ENCODE data around the gene CST8.

Gene CST8

GRCh38 chr20:23476015-23476754 is 14.7 kb upstream of the CST8 start:
- no peak for DNase-seq (ENCODE audit: low spot score)

- no peak for DNase-seq (ENCODE audit: low spot score)
Observed at GRCh38 chr20:23477223-23477622, 13.7 kb upstream of the CST8 start.

- DNase-seq (ENCODE audit: low spot score) = no peak
Observed at GRCh38 chr20:23479043-23479442, 11.9 kb upstream of the CST8 start.

GRCh38 chr20:23482138-23482537 is 8.8 kb upstream of the CST8 start:
- no peak for DNase-seq (ENCODE audit: low spot score)

GRCh38 chr20:23484081-23484480 is 6.8 kb upstream of the CST8 start:
- DNase-seq (ENCODE audit: low spot score) = no peak

- DNase-seq (ENCODE audit: low spot score) = no peak
Observed at GRCh38 chr20:23488470-23488869, 2.4 kb upstream of the CST8 start.

- DNase-seq (ENCODE audit: low spot score) = no peak
Observed at GRCh38 chr20:23488996-23489395, 1.9 kb upstream of the CST8 start.

GRCh38 chr20:23492292-23492691 is 1.4 kb downstream of the CST8 start:
- no peak for DNase-seq (ENCODE audit: low spot score)

- DNase-seq (ENCODE audit: low spot score) = no peak
Observed at GRCh38 chr20:23493172-23493772, 2.4 kb downstream of the CST8 start.

- no peak for DNase-seq (ENCODE audit: low spot score)
Observed at GRCh38 chr20:23497536-23497935, 6.6 kb downstream of the CST8 start.

- DNase-seq (ENCODE audit: low spot score) = no peak
Observed at GRCh38 chr20:23501926-23502325, 11.0 kb downstream of the CST8 start.

GRCh38 chr20:23503649-23504048 is 12.7 kb downstream of the CST8 start:
- no peak for DNase-seq (ENCODE audit: low spot score)

- no peak for DNase-seq (ENCODE audit: low spot score)
Observed at GRCh38 chr20:23507346-23507745, 16.4 kb downstream of the CST8 start.

GRCh38 chr20:23508449-23509229 is 17.7 kb downstream of the CST8 start:
- DNase-seq (ENCODE audit: low spot score) = no peak

- DNase-seq (ENCODE audit: low spot score) = no peak
Observed at GRCh38 chr20:23509247-23509913, 18.5 kb downstream of the CST8 start.

GRCh38 chr20:23510000-23510590 is 19.2 kb downstream of the CST8 start:
- no peak for DNase-seq (ENCODE audit: low spot score)

- DNase-seq (ENCODE audit: low spot score) = no peak
Observed at GRCh38 chr20:23513164-23513563, 22.2 kb downstream of the CST8 start.

- no peak for DNase-seq (ENCODE audit: low spot score)
Observed at GRCh38 chr20:23514848-23515247, 23.9 kb downstream of the CST8 start.

GRCh38 chr20:23515250-23515939 is 24.5 kb downstream of the CST8 start:
- no peak for DNase-seq (ENCODE audit: low spot score)

- no peak for DNase-seq (ENCODE audit: low spot score)
Observed at GRCh38 chr20:23517719-23518118, 26.8 kb downstream of the CST8 start.

GRCh38 chr20:23519556-23519955 is 28.6 kb downstream of the CST8 start:
- no peak for DNase-seq (ENCODE audit: low spot score)

- DNase-seq (ENCODE audit: low spot score) = no peak
Observed at GRCh38 chr20:23520185-23520584, 29.3 kb downstream of the CST8 start.
